IMR-90 (cell line): ENCODE results near the gene ST6GALNAC5. TPM values are rescaled to one million over a fixed set of nuclear protein-coding genes. Genes with fewer than 3 reads are reported as not detected.

Source experiments
- ATAC-seq: fragments of 200-7000 bp; cut with Tn5 transposase; 2 replicates; pipeline ENCODE4 v1.9.1; 2020; ENCODE audit warnings: low read depth, mild to moderate bottlenecking, moderate library complexity
- BruUV-seq: library from RNA; stranded (reverse); fragments of 400-500 nt; replicated peaks from 2 replicates; lab custom pipeline; 2021; lab: Mats Ljungman, UMichigan
- CTCF ChIA-PET: fragments of 300-600 bp; formaldehyde crosslinking; extraction: SDS; loops from one replicate; lab custom pipeline; 2021; ENCODE audit warnings: antibody characterized with exemption; lab: Yijun Ruan, JAX
- POLR2A ChIA-PET: fragments of 300-600 bp; sonication (Branson Sonifier 250); formaldehyde crosslinking; loops from one replicate; lab custom pipeline; 2022; ENCODE audit warnings: antibody characterized with exemption; ENCODE audit not compliant: unreplicated experiment; lab: Charles Lee
- DNase-seq: peaks from one replicate; pipeline ENCODE4 v3.0.0; 2013
- H2AFZ ChIP-seq: replicated peaks from 2 replicates; pipeline ENCODE3; 2013; ENCODE audit warnings: low read length, mild to moderate bottlenecking; ENCODE audit not compliant: poor library complexity
- H2AK5ac ChIP-seq: 2 replicates; pipeline ENCODE4 v1.6.1; 2013; ENCODE audit warnings: low read depth, low read length, inconsistent platforms
- H2AK9ac ChIP-seq: replicated peaks from 2 replicates; pipeline ENCODE3; 2013; ENCODE audit warnings: mild to moderate bottlenecking, low read depth, low read length, moderate library complexity; ENCODE audit not compliant: poor library complexity
- H2BK120ac ChIP-seq: 2 replicates; pipeline ENCODE4 v1.6.1; 2013; ENCODE audit warnings: low read depth, low read length, inconsistent platforms
- H2BK15ac ChIP-seq: 3 replicates; pipeline ENCODE4 v1.6.1; 2013; ENCODE audit warnings: low read depth, low read length, inconsistent platforms
- H2BK20ac ChIP-seq: 2 replicates; pipeline ENCODE4 v1.6.1; 2013; ENCODE audit warnings: low read depth, mild to moderate bottlenecking, inconsistent platforms, low read length, moderate library complexity
- H2BK5ac ChIP-seq: 2 replicates; pipeline ENCODE4 v1.6.1; 2013; ENCODE audit warnings: mild to moderate bottlenecking, low read depth, low read length, inconsistent platforms; ENCODE audit not compliant: poor library complexity, severe bottlenecking
- H3K14ac ChIP-seq: replicated peaks from 2 replicates; pipeline ENCODE4 v1.6.1; 2013; ENCODE audit warnings: low read depth, low read length, inconsistent platforms
- H3K18ac ChIP-seq: 2 replicates; pipeline ENCODE4 v1.6.1; 2013; ENCODE audit warnings: low read depth, low read length, control low read depth
- H3K23ac ChIP-seq: 2 replicates; pipeline ENCODE4 v1.6.1; 2013; ENCODE audit warnings: low read depth, low read length, inconsistent platforms
- H3K27ac ChIP-seq: 2 replicates; pipeline ENCODE4 v1.5.1; 2013; ENCODE audit warnings: mild to moderate bottlenecking, control low read depth, low read length; ENCODE audit not compliant: insufficient read depth
- H3K27me3 ChIP-seq: 2 replicates; pipeline ENCODE4 v1.6.1; 2013; ENCODE audit warnings: low read length; ENCODE audit not compliant: control insufficient read depth, insufficient read depth
- H3K36me3 ChIP-seq: 2 replicates; pipeline ENCODE4 v1.6.1; 2013; ENCODE audit warnings: low read length, mixed read lengths; ENCODE audit not compliant: control insufficient read depth, insufficient read depth
- H3K4ac ChIP-seq: 2 replicates; pipeline ENCODE4 v1.6.1; 2013; ENCODE audit warnings: low read depth, low read length, inconsistent platforms
- H3K4me1 ChIP-seq: 2 replicates; pipeline ENCODE4 v1.6.1; 2013; ENCODE audit warnings: low read length, mixed read lengths; ENCODE audit not compliant: control insufficient read depth, insufficient read depth
- H3K4me2 ChIP-seq: 2 replicates; pipeline ENCODE4 v1.6.1; 2013; ENCODE audit warnings: low read depth, mild to moderate bottlenecking, control low read depth, low read length, moderate library complexity
- H3K4me3 ChIP-seq: 2 replicates; pipeline ENCODE4 v1.5.1; 2013; ENCODE audit warnings: low read depth, mild to moderate bottlenecking, control low read depth, low read length, moderate library complexity; ENCODE audit not compliant: insufficient read depth
- H3K56ac ChIP-seq: 2 replicates; pipeline ENCODE4 v1.6.1; 2013; ENCODE audit warnings: low read length, inconsistent platforms; ENCODE audit not compliant: insufficient read depth; ENCODE audit errors: extremely low read depth
- H3K79me1 ChIP-seq, 2 experiments: 2 replicates each; pipeline ENCODE4 v1.6.1; 2013; ENCODE audit warnings: low read length in 2 of 2, inconsistent platforms in 1 of 2, low read depth in 1 of 2
- H3K9ac ChIP-seq: 2 replicates; pipeline ENCODE4 v1.6.1; 2013; ENCODE audit warnings: low read depth, low read length, control low read depth
- H3K9me1 ChIP-seq: 2 replicates; pipeline ENCODE4 v1.6.1; 2013; ENCODE audit warnings: low read length, inconsistent platforms; ENCODE audit not compliant: insufficient read depth
- H3K9me3 ChIP-seq: 2 replicates; pipeline ENCODE4 v1.6.1; 2013; ENCODE audit warnings: low read length; ENCODE audit not compliant: control insufficient read depth, insufficient read depth
- H4K20me1 ChIP-seq: 2 replicates; pipeline ENCODE4 v1.6.1; 2013; ENCODE audit warnings: low read length, inconsistent platforms; ENCODE audit not compliant: insufficient read depth
- H4K5ac ChIP-seq: 2 replicates; pipeline ENCODE4 v1.6.1; 2013; ENCODE audit warnings: mild to moderate bottlenecking, low read depth, low read length, control low read depth
- H4K8ac ChIP-seq, 2 experiments: 2 replicates each; pipeline ENCODE4 v1.6.1; 2013; ENCODE audit warnings: low read depth in 2 of 2, low read length in 2 of 2, control low read depth in 1 of 2, inconsistent platforms in 1 of 2
- H4K91ac ChIP-seq: 2 replicates; pipeline ENCODE4 v1.6.1; 2013; ENCODE audit warnings: low read depth, low read length, inconsistent platforms; ENCODE audit not compliant: insufficient read depth
- MXI1 ChIP-seq: IDR thresholded peaks from 2 replicates; pipeline ENCODE4 v1.6.1; 2012; ENCODE audit warnings: low read depth, mild to moderate bottlenecking, low read length, moderate library complexity, borderline replicate concordance
- WGBS, 2 experiments: methylation state at CpG; one replicate each; pipeline versions ENCODE4 v1.1.5 to v1.1.7; 2013; ENCODE audit warnings: missing lambda C conversion rate in 2 of 2; ENCODE audit not compliant: insufficient read length in 1 of 2; ENCODE audit errors: extremely low coverage in 2 of 2; 5-methylcytosine and 5-hydroxymethylcytosine counted together
- dilution Hi-C: fragments of 300-500 bp; cut with HindIII; formaldehyde crosslinking; loops from one replicate; pipeline ENCODE4 v1.14.3; 2018; ENCODE audit warnings: low sequenced_read_pairs; ENCODE audit not compliant: unreplicated experiment
- in situ Hi-C: fragments of 300-500 bp; cut with MboI; formaldehyde crosslinking; loops from 3 replicates; pipeline ENCODE4 v1.14.3; 2019; ENCODE audit warnings: low sequenced_read_pairs, inconsistent platforms, mixed read lengths
- intact Hi-C: fragments of 100-400 bp; cut with micrococcal nuclease; formaldehyde crosslinking; loops from 2 replicates; pipeline ENCODE4 v1.10.0; 2022
- polyA plus RNA-seq, 3 experiments: library from polyadenylated mRNA; depleted of rRNA; stranded (reverse); fragments of >200 nt; gene quantifications; 2 replicates each; pipeline ENCODE4 v1.2.3, GENCODE V29; 2012; ENCODE audit warnings: low replicate concordance in 1 of 3
- total RNA-seq: library from RNA; depleted of rRNA; stranded (reverse); fragments of >200 nt; gene quantifications from 2 replicates; pipeline ENCODE4 v1.2.3, GENCODE V29; 2012
- TF ChIP-seq, protein P1 (sequence below): fragments of 150-350 bp; IDR thresholded peaks from 2 replicates; pipeline ENCODE4 v1.6.1; 2017; ENCODE audit warnings: mild to moderate bottlenecking, antibody characterized with exemption, low read length, low read depth

Gene ST6GALNAC5
- total and polyA plus RNA-seq, 2 of the 4 experiments (the other 2 are of a cell fraction): 3.4 to 4.0 TPM

DNA sequence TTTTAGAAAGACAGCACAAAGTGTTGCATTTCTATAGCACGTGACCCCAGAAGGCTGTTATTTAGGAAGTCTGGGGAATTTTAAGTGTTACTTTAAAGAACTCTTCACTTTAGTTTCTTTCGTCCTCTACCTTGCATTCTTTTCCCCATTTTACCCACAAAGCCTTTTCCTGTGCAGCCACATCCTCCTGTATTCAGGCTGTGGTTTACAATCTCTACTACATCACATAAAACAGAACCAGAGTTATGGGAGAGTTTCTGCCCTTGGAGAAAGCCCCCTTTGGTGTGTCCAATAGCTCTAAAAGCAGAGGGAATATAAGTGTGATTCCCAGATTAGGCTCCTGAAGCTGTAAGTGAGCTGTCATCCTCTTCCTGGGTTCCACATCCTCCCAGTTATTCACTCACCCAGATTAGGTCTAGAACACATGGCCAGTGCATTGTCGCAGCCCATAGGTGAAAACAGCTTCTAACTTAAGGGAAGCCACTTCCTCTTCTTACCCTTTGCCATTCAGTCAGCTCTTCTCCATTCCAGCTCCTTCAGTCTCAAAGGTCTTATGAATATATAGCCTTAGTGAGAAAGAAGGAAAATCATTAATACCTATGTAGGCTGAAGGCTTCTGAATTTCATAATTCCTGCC lies 180.8 kb downstream of the ST6GALNAC5 start:
- in situ Hi-C loops: no loop called here
- no peak overlapping the region for H4K91ac ChIP-seq
- no TSS peak for BruUV-seq
- WGBS, 2 experiments: no CpG with 5 or more reads among the region's 3 CpGs
- no peaks in the 10 kb centered on the region for H3K36me3 ChIP-seq
- no peak overlapping the region for H4K8ac ChIP-seq
- H3K18ac ChIP-seq: no peak overlapping the region
- no peak overlapping the region for H3K27ac ChIP-seq
- no peak overlapping the region for H3K14ac ChIP-seq
- H2AK5ac ChIP-seq: no peak overlapping the region
- H3K4me2 ChIP-seq: no peak overlapping the region
- no peak for TF ChIP-seq MXI1
- TF ChIP-seq, protein P1, sequence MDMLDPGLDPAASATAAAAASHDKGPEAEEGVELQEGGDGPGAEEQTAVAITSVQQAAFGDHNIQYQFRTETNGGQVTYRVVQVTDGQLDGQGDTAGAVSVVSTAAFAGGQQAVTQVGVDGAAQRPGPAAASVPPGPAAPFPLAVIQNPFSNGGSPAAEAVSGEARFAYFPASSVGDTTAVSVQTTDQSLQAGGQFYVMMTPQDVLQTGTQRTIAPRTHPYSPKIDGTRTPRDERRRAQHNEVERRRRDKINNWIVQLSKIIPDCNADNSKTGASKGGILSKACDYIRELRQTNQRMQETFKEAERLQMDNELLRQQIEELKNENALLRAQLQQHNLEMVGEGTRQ: no peak
- no peak overlapping the region for H2BK20ac ChIP-seq
- no peak overlapping the region for H3K4ac ChIP-seq
- intact Hi-C loops: no loop called here
- H2BK120ac ChIP-seq: no peak overlapping the region
- CTCF ChIA-PET: no interaction called here
- dilution Hi-C loops: no loop called here
- ATAC-seq: no peak
- DNase-seq: no peak
- H4K20me1 ChIP-seq: no peaks in the 10 kb centered on the region
- H2AK9ac ChIP-seq: no peak overlapping the region
- H3K79me1 ChIP-seq: no peaks in the 10 kb centered on the region
- no peak overlapping the region for H4K5ac ChIP-seq
- POLR2A ChIA-PET: no interaction called here
- H3K9me1 ChIP-seq: no peaks in the 10 kb centered on the region
- no peak overlapping the region for H3K9ac ChIP-seq
- H2BK5ac ChIP-seq: no peak overlapping the region
- no peaks in the 10 kb centered on the region for H3K4me1 ChIP-seq
- H3K23ac ChIP-seq: no peak overlapping the region
- no peak overlapping the region for H2BK15ac ChIP-seq
- no peak overlapping the region for H3K56ac ChIP-seq
- H2AFZ ChIP-seq: no peak overlapping the region
- peaks cover 3% of the 10 kb centered on the region for H3K27me3 ChIP-seq
- no peaks in the 10 kb centered on the region for H3K9me3 ChIP-seq
- H3K4me3 ChIP-seq: no peak overlapping the region
